HepG2 (cell line): ENCODE measurements around the gene GBA2. TPM values are rescaled to one million over a fixed set of nuclear protein-coding genes. Genes with fewer than 3 reads are reported as not detected.

Source experiments
- EEA1 ChIP-seq: sonication (generic); formaldehyde crosslinking; IDR thresholded peaks from 2 replicates; pipeline ENCODE4 v1.5.1; 2020; ENCODE audit warnings: mild to moderate bottlenecking, missing genetic modification reagents, borderline replicate concordance
- HBP1 ChIP-seq: IDR thresholded peaks from 2 replicates; pipeline ENCODE4 v1.6.1; 2016; ENCODE audit warnings: low read depth, control low read depth
- HNF4G ChIP-seq, 2 experiments: sonication (generic) in 1 of 2; formaldehyde crosslinking in 1 of 2; IDR thresholded peaks; 2 replicates each; pipeline versions ENCODE4 v1.4.0 to v1.6.1; 2011 to 2020; ENCODE audit warnings: borderline replicate concordance in 2 of 2, low read depth in 2 of 2, mild to moderate bottlenecking in 2 of 2, low read length in 1 of 2, missing genetic modification reagents in 1 of 2, moderate library complexity in 1 of 2
- KLF16 ChIP-seq, 2 experiments: sonication (generic) in 1 of 2; formaldehyde crosslinking in 1 of 2; IDR thresholded peaks; 2 replicates each; pipeline versions ENCODE4 v1.6.1 to v1.8.0; 2016 to 2023; ENCODE audit warnings: missing genetic modification reagents in 2 of 2, missing compliant biosample characterization in 1 of 2
- KMT2B ChIP-seq: IDR thresholded peaks from 2 replicates; pipeline ENCODE4 v1.6.1; 2016; ENCODE audit warnings: missing genetic modification reagents, missing compliant biosample characterization
- ZHX1 ChIP-seq: sonication (generic); formaldehyde crosslinking; IDR thresholded peaks from 2 replicates; pipeline ENCODE4 v1.8.1; 2022; ENCODE audit warnings: low read depth, mild to moderate bottlenecking, missing genetic modification reagents
- ZNF333 ChIP-seq: sonication (generic); formaldehyde crosslinking; IDR thresholded peaks from 2 replicates; pipeline ENCODE4 v1.4.0; 2020; ENCODE audit warnings: mild to moderate bottlenecking, missing genetic modification reagents, borderline replicate concordance
- ZNF549 ChIP-seq: sonication (generic); formaldehyde crosslinking; IDR thresholded peaks from 2 replicates; pipeline ENCODE4 v1.5.0; 2020; ENCODE audit warnings: missing genetic modification reagents
- ZSCAN25 ChIP-seq: sonication (generic); formaldehyde crosslinking; IDR thresholded peaks from 2 replicates; pipeline ENCODE4 v1.8.0; 2022; ENCODE audit warnings: mild to moderate bottlenecking, missing genetic modification reagents
- polyA plus RNA-seq, 8 experiments: library from polyadenylated mRNA; depleted of rRNA in 3 of 8; stranded (reverse) in 7 of 8; unstranded in 1 of 8; fragments of >200 nt; fragmentation: Illumina TruSeq in 4 of 8; extraction: Trizol in 4 of 8; gene quantifications; 2 replicates each; pipeline versions ENCODE4 v1.2.1 to v1.2.3, GENCODE V29; 2011 to 2016; ENCODE audit warnings: low read depth in 4 of 8, missing spikeins in 1 of 8, mixed read lengths in 1 of 8; ENCODE audit not compliant: insufficient read depth in 1 of 8
- total RNA-seq, 5 experiments: library from RNA; depleted of rRNA; stranded (reverse); fragments of >200 nt; fragmentation: Illumina TruSeq; extraction: Trizol; gene quantifications; 2 replicates each; pipeline ENCODE4 v1.2.3, GENCODE V29; 2016; ENCODE audit warnings: low read depth in 1 of 5

Gene GBA2
- total and polyA plus RNA-seq, 2 of the 13 experiments (the other 11 are each of a cell fraction or from before 2014, with no cell fraction given): 37.5 to 86.1 TPM

- TF ChIP-seq KMT2B (CRISPR knock-in tag) (no peak), ZSCAN25 (no peak), ZNF549 (CRISPR knock-in tag) (no peak), HNF4G (IDR thresholded peaks at IDR 0.05; ENCODE audit: borderline replicate concordance, low read depth, low read length) (peak; percentile 69), HNF4G (CRISPR knock-in tag; IDR thresholded peaks at IDR 0.05; ENCODE audit: borderline replicate concordance, low read depth) (no peak), HBP1 (CRISPR knock-in tag) (no peak), ZNF333 (CRISPR knock-in tag) (no peak), EEA1 (CRISPR knock-in tag) (no peak), ZHX1 (CRISPR knock-in tag) (no peak), KLF16 (CRISPR knock-in tag; IDR thresholded peaks at IDR 0.05) (no peak)
- TF ChIP-seq, all 625 proteins: peak for 59
These were observed 20.7 kb downstream of the GBA2 start (continued) for GRCh38 chr9:35728041-35728971.
